H9 (cell line): ENCODE results near the gene TRUB1. TPM values are rescaled to one million over a fixed set of nuclear protein-coding genes. Genes with fewer than 3 reads are reported as not detected.

Source experiments
- DNase-seq: peaks from one replicate; pipeline ENCODE4 v3.0.0-alpha.2; 2017
- H2AFZ ChIP-seq: one replicate; pipeline ENCODE4 v1.6.1; 2013; ENCODE audit warnings: mild to moderate bottlenecking, low read length, control low read depth, moderate library complexity
- H2AK5ac ChIP-seq: 2 replicates; pipeline ENCODE4 v1.6.1; 2013; ENCODE audit warnings: low read length, control low read depth, mixed read lengths; ENCODE audit not compliant: insufficient read length
- H2BK120ac ChIP-seq: one replicate; pipeline ENCODE4 v1.6.1; 2013; ENCODE audit warnings: low read depth, mild to moderate bottlenecking, low read length, control low read depth, inconsistent platforms; ENCODE audit not compliant: poor library complexity, severe bottlenecking
- H2BK12ac ChIP-seq: 2 replicates; pipeline ENCODE4 v1.6.1; 2013; ENCODE audit warnings: low read length, control low read depth, mixed read lengths, low read depth; ENCODE audit not compliant: insufficient read length
- H2BK15ac ChIP-seq: 2 replicates; pipeline ENCODE4 v1.6.1; 2013; ENCODE audit warnings: low read depth, low read length, control low read depth
- H2BK20ac ChIP-seq: one replicate; pipeline ENCODE4 v1.6.1; 2013; ENCODE audit warnings: low read depth, mild to moderate bottlenecking, low read length, control low read depth, inconsistent platforms; ENCODE audit not compliant: poor library complexity, severe bottlenecking
- H2BK5ac ChIP-seq: 2 replicates; pipeline ENCODE4 v1.6.1; 2013; ENCODE audit warnings: low read length, control low read depth, mixed read lengths; ENCODE audit not compliant: insufficient read length
- H3K14ac ChIP-seq: 2 replicates; pipeline ENCODE4 v1.6.1; 2013; ENCODE audit warnings: low read length, control low read depth; ENCODE audit not compliant: insufficient read depth
- H3K18ac ChIP-seq: 2 replicates; pipeline ENCODE4 v1.6.1; 2013; ENCODE audit warnings: low read depth, mild to moderate bottlenecking, mixed read lengths, low read length, control low read depth; ENCODE audit not compliant: insufficient read length
- H3K23ac ChIP-seq: 2 replicates; pipeline ENCODE4 v1.6.1; 2013; ENCODE audit warnings: low read length, control low read depth, mixed read lengths, low read depth; ENCODE audit not compliant: insufficient read length
- H3K23me2 ChIP-seq: 2 replicates; pipeline ENCODE4 v1.6.1; 2013; ENCODE audit warnings: low read depth, mild to moderate bottlenecking, mixed read lengths, low read length, control low read depth; ENCODE audit not compliant: insufficient read length, poor library complexity, severe bottlenecking
- H3K27ac ChIP-seq: 2 replicates; pipeline ENCODE4 v1.5.1; 2013; ENCODE audit warnings: low read length, control low read depth, mixed read lengths, low read depth; ENCODE audit not compliant: insufficient read length
- H3K27me3 ChIP-seq: 2 replicates; pipeline ENCODE4 v1.6.1; 2013; ENCODE audit warnings: low read length, control low read depth, inconsistent platforms; ENCODE audit not compliant: insufficient read depth
- H3K4ac ChIP-seq: 2 replicates; pipeline ENCODE4 v1.6.1; 2013; ENCODE audit warnings: low read depth, mild to moderate bottlenecking, control low read depth, inconsistent platforms, low read length, moderate library complexity
- H3K4me1 ChIP-seq: 2 replicates; pipeline ENCODE4 v1.6.1; 2013; ENCODE audit warnings: low read length, control low read depth, inconsistent platforms; ENCODE audit not compliant: insufficient read depth
- H3K4me2 ChIP-seq: 2 replicates; pipeline ENCODE4 v1.6.1; 2013; ENCODE audit warnings: low read length, control low read depth, mixed read lengths; ENCODE audit not compliant: insufficient read length, insufficient read depth
- H3K56ac ChIP-seq: 2 replicates; pipeline ENCODE4 v1.6.1; 2013; ENCODE audit warnings: low read depth, mild to moderate bottlenecking, mixed read lengths, low read length, control low read depth; ENCODE audit not compliant: insufficient read length
- H3K79me1 ChIP-seq: 2 replicates; pipeline ENCODE4 v1.6.1; 2013; ENCODE audit warnings: low read depth, mild to moderate bottlenecking, moderate library complexity, low read length, control low read depth, inconsistent platforms; ENCODE audit not compliant: insufficient read depth, poor library complexity, severe bottlenecking
- H3K79me2 ChIP-seq: 2 replicates; pipeline ENCODE4 v1.6.1; 2013; ENCODE audit warnings: low read length, control low read depth, inconsistent platforms; ENCODE audit not compliant: insufficient read depth
- H3K9ac ChIP-seq: 2 replicates; pipeline ENCODE4 v1.6.1; 2013; ENCODE audit warnings: low read length, control low read depth, mixed read lengths; ENCODE audit not compliant: insufficient read length; ENCODE audit errors: extremely low read depth
- H3K9me3 ChIP-seq: one replicate; pipeline ENCODE4 v1.6.1; 2013; ENCODE audit warnings: low read depth, low read length, inconsistent platforms; ENCODE audit not compliant: control insufficient read depth
- H3T11ph ChIP-seq: one replicate; pipeline ENCODE4 v1.6.1; 2013; ENCODE audit warnings: mild to moderate bottlenecking, low read length, control low read depth, inconsistent platforms
- H4K20me1 ChIP-seq: one replicate; pipeline ENCODE4 v1.6.1; 2013; ENCODE audit not compliant: control insufficient read depth, insufficient read length, insufficient read depth
- H4K5ac ChIP-seq: 2 replicates; pipeline ENCODE4 v1.6.1; 2013; ENCODE audit warnings: low read depth, mild to moderate bottlenecking, mixed read lengths, low read length, control low read depth; ENCODE audit not compliant: insufficient read length
- H4K8ac ChIP-seq: replicated peaks from 2 replicates; pipeline ENCODE4 v1.6.1; 2013; ENCODE audit warnings: low read length, control low read depth, mixed read lengths, low read depth; ENCODE audit not compliant: insufficient read length
- H4K91ac ChIP-seq: 2 replicates; pipeline ENCODE4 v1.6.1; 2013; ENCODE audit warnings: low read depth, mild to moderate bottlenecking, moderate library complexity, mixed read lengths, low read length, control low read depth; ENCODE audit not compliant: insufficient read length
- H3K27ac Mint-ChIP-seq, 3 experiments: 2 replicates in 2 of 3; 3 replicates in 1 of 3; pipeline ENCODE4 v1.8.0; 2020 to 2021; ENCODE audit warnings: mixed read lengths in 3 of 3, mild to moderate bottlenecking in 1 of 3, moderate library complexity in 1 of 3
- H3K27me3 Mint-ChIP-seq: 2 replicates; pipeline ENCODE4 v1.8.0; 2021; ENCODE audit warnings: low read depth, mild to moderate bottlenecking, moderate library complexity, mixed read lengths
- H3K36me3 Mint-ChIP-seq, 3 experiments: 2 replicates in 2 of 3; 3 replicates in 1 of 3; pipeline ENCODE4 v1.8.0; 2020 to 2021; ENCODE audit warnings: low read depth in 3 of 3, mixed read lengths in 3 of 3; ENCODE audit not compliant: insufficient read depth in 1 of 3
- H3K4me1 Mint-ChIP-seq, 2 experiments: 2 replicates each; pipeline ENCODE4 v1.8.0; 2020; ENCODE audit warnings: mixed read lengths in 2 of 2
- H3K4me3 Mint-ChIP-seq, 2 experiments: 2 replicates in 1 of 2; 3 replicates in 1 of 2; pipeline ENCODE4 v1.8.0; 2020 to 2021; ENCODE audit warnings: mild to moderate bottlenecking in 2 of 2, mixed read lengths in 2 of 2, moderate library complexity in 1 of 2
- H3K9me3 Mint-ChIP-seq, 2 experiments: 2 replicates in 1 of 2; 3 replicates in 1 of 2; pipeline ENCODE4 v1.8.0; 2020; ENCODE audit warnings: mild to moderate bottlenecking in 2 of 2, mixed read lengths in 2 of 2, moderate library complexity in 1 of 2
- WGBS: extraction: QIAGEN DNeasy Blood & Tissue Kit; methylation state at CpG from one replicate; pipeline ENCODE4 v1.1.7; 2013; ENCODE audit warnings: missing lambda C conversion rate, low lambda C conversion rate, mixed read lengths; ENCODE audit not compliant: insufficient read length; ENCODE audit errors: extremely low coverage; 5-methylcytosine and 5-hydroxymethylcytosine counted together
- total RNA-seq: library from RNA; stranded (reverse); gene quantifications from 2 replicates; pipeline ENCODE4 v1.2.1, GENCODE V29; 2021
- TF ChIP-seq, protein P1 (sequence below): fragments of 200-600 bp; sonication (generic); conservative IDR thresholded peaks from 3 replicates; pipeline ENCODE4 v1.8.0; 2021; ENCODE audit warnings: antibody characterized with exemption, mild to moderate bottlenecking

Gene TRUB1
- total RNA-seq, 1 experiment from 2014 or later = 20.6 TPM

- Histone ChIP-seq H2BK20ac (no peak overlapping the region), H3K4ac (no peak overlapping the region), H3K9me3 (no peaks in the 10 kb centered on the region), H3K27me3 (no peaks in the 10 kb centered on the region), H4K5ac (no peak overlapping the region), H3K23me2 (no peaks in the 10 kb centered on the region), H3K79me1 (no peaks in the 10 kb centered on the region), H2AFZ (no peak overlapping the region), H3K27ac (no peak overlapping the region), H3K4me1 (no peaks in the 10 kb centered on the region; the same call in 1 of the 2 replicates), H2BK15ac (no peak overlapping the region), H4K20me1 (no peaks in the 10 kb centered on the region), H3K14ac (no peak overlapping the region), H3K18ac (no peak overlapping the region), H3K79me2 (no peaks in the 10 kb centered on the region), H2BK120ac (no peak overlapping the region), H3K56ac (no peak overlapping the region), H3T11ph (no peak overlapping the region), H3K9ac (no peak overlapping the region), H2BK12ac (no peak overlapping the region), H3K4me2 (no peak overlapping the region), H2BK5ac (no peak overlapping the region), H4K91ac (no peak overlapping the region), H2AK5ac (no peak overlapping the region), H3K23ac (no peak overlapping the region), H4K8ac (no peak overlapping the region)
- no CpG with 5 or more reads among the region's 2 CpGs for WGBS
- no peaks in the 10 kb centered on the region for H3K27me3 Mint-ChIP-seq
- H3K4me1 Mint-ChIP-seq = peaks cover 6% of the 10 kb centered on the region in 2 experiments
- DNase-seq = no peak
- H3K4me3 Mint-ChIP-seq = no peak overlapping the region
- no peak overlapping the region for H3K27ac Mint-ChIP-seq
- H3K36me3 Mint-ChIP-seq = no peaks in the 10 kb centered on the region
- no peaks in the 10 kb centered on the region for H3K9me3 Mint-ChIP-seq
- TF ChIP-seq, protein P1, sequence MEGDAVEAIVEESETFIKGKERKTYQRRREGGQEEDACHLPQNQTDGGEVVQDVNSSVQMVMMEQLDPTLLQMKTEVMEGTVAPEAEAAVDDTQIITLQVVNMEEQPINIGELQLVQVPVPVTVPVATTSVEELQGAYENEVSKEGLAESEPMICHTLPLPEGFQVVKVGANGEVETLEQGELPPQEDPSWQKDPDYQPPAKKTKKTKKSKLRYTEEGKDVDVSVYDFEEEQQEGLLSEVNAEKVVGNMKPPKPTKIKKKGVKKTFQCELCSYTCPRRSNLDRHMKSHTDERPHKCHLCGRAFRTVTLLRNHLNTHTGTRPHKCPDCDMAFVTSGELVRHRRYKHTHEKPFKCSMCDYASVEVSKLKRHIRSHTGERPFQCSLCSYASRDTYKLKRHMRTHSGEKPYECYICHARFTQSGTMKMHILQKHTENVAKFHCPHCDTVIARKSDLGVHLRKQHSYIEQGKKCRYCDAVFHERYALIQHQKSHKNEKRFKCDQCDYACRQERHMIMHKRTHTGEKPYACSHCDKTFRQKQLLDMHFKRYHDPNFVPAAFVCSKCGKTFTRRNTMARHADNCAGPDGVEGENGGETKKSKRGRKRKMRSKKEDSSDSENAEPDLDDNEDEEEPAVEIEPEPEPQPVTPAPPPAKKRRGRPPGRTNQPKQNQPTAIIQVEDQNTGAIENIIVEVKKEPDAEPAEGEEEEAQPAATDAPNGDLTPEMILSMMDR = no peak
Observed at GRCh38 chr10:114923551-114923950, 14.4 kb upstream of the TRUB1 start.
